Stimulated activated CD8-positive, alpha-beta memory T cell treated with anti-CD3 and anti-CD28 coated beads, Interleukin-7, amount 100 ng/mL, for 1 hour (primary cell): ENCODE results near the gene LRRC8C.
"Not testable (repeated sequence)": the region's sequence is repeated elsewhere in the genome, so short reads cannot be mapped to it uniquely, and the experiment has no call there.

ENCODE experiments used
- DNase-seq, 2 donors: peaks; one replicate each; pipeline ENCODE4 v3.0.0-alpha.2; 2020; ENCODE audit warnings: low read depth in 2 of 2

Gene LRRC8C

GRCh38 chr1:89703469-89703868 lies 70.5 kb downstream of the LRRC8C start:
- DNase-seq = no peak

DNA sequence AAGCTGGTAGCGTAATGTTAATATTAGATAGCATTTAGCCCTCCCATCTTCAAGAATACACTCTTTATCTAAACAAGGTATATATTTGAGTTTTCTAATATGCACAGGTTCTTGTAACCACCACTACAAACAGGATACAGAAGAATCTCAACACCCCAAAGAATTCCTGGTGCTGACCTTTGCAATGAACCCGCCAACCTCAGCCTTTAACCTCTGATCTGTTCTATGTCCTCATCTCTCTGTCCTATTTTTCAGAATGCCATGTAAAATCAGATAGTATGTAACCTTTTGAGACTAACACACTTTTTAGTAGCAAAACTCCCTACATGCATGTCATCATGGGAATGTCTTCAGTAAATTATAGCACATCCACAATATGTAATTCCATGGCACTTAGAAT lies 71.1 kb downstream of the LRRC8C start:
- no peak for DNase-seq

GRCh38 chr1:89704885-89705284 lies 72.0 kb downstream of the LRRC8C start:
- not testable (repeated sequence) for DNase-seq

DNA sequence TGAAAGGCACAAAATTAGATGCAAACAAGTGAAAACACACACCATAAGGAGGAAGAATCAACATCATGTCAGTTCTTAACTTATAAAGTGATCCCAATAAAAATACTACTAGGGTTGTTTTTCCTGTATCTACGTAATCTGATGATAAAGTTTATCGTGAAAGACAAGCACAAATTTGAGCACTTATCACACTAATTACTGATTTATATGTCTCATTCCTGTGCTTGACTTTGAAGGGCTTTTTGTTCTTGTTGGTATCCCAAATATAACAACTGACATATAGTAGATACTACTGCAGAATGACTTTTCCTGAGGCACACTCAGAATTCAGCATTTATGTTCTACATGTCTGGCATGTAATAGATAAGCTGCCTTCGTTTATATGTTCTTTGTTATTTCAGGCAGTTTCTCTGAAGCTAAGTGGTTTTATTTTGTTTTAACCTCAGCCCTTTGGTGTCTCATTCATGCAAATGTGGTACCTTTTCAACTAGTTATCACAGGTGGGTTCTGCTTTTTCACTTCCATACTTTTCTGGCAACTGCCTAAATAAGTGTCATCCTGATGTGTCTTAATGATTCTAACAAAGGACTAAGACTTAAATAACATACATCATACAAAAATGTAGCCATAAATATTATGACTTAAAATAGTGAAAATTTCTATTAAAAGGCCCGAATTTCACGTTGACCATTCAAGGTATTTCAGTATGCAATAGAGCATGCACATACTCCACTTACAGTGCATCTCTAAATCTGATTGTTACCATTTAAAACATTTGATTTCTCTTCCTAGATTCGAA lies 73.2 kb downstream of the LRRC8C start:
- DNase-seq = no peak

DNA sequence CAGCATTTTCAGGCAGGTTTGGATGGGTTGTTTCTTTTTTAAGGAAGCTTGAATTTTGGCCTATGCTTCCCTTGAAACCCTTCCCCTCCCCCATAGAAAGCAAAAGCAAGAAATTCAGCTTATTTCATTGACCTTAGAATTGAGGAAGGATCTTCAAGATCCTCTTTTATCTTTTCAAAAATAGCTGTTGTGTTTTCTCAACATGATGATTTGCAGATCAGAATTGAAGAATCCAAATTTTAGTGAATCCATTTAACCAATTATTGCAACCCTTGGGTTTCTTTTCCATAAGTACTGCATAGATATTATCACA lies 73.7 kb downstream of the LRRC8C start:
- DNase-seq = no peak

GRCh38 chr1:89708751-89709375 lies 75.9 kb downstream of the LRRC8C start:
- DNase-seq = no peak

DNA sequence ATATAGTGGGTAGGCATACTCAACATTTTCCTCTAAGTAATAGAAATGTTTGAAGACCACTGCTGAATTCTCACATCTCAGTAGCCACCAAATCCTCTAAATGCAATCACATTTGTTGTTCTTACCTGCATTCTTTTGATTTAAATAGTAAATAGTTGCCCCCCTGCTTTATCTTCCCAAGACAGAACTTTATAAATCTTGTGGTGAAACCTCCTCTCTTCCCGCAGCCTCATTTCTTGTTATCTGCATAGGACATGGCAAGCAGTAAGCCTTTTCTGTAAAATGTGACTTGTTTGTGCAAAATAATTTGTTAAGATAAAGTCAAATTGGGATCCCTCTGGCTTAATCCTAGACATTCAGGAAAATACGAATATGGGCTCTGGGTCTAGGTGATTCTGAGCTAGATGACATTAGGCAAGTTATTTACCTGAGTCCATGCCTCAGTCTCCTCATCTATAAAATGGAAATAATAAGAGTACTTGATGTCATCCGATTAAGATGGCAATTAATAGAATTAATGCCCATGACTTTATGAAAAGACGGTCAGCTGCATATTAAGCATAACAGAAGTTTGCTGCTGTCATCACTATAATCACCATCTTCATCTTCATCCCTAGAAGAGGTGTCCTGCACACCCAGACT lies 77.7 kb downstream of the LRRC8C start:
- DNase-seq = no peak

DNA sequence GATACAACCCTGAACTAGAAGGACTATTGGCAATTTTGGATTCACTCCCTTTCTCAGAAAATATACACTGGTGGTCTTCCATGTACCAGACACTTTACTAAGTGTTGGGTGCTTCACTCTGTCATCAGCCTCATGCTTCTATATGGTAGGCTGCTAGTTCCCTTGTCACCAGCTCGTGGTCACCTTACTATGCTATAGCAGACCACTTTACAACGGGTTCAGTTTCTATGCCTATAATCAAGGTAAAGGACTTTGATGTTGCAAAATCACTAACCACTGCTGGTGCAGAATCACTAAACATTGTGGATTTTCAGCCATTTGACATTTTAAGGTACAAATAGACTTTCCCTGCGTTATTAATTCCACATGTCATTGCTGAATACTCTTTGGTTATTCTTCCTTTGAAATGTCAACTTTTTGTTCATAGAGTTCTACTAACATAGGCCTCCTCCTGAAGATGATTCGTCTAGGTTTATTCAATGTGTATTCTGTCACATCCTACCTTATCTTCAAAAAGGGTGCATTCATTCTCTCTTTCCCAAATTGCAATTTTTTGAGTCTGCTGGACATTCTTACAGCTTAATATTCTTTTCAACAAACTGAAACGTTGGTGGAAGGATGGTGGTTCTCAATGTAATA lies 78.3 kb downstream of the LRRC8C start:
- DNase-seq = no peak

DNA sequence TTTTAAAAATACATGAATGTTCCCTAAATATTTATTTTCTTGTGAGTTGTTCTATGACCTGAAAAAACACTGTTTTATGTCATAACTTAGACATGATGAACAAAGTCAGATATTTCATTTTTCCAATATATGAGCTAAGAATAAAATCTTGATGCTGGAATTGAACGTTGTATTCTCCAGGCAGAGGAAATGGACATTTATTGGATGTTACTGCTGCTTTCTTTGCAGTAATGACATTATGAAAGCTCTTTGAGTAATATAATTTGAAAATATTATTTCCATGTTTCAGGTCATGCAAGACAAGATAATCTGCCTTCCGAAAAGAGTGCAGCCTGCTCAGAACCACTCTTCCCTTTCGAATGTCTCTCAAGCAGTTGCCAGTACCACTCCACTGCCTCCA lies 79.5 kb downstream of the LRRC8C start:
- DNase-seq = no peak

DNA sequence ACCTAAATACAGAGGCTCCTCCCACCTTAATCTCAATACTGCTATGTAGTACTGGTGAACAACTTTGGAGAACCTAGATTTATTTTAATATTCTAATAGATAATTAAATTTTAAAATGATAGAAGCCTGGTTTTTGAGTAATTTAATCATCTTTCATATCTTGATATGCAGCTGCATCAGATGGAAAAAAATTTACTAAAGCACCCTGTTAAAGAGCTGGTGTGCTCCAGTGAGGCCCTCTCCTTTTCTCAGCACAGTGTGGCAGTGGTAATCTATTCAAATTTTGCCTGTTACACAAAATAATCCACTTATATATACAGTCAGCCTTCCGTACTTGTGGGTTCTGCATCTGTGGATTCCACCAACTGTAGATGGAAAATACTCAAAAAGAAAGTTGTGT lies 82.8 kb downstream of the LRRC8C start:
- no peak for DNase-seq

DNA sequence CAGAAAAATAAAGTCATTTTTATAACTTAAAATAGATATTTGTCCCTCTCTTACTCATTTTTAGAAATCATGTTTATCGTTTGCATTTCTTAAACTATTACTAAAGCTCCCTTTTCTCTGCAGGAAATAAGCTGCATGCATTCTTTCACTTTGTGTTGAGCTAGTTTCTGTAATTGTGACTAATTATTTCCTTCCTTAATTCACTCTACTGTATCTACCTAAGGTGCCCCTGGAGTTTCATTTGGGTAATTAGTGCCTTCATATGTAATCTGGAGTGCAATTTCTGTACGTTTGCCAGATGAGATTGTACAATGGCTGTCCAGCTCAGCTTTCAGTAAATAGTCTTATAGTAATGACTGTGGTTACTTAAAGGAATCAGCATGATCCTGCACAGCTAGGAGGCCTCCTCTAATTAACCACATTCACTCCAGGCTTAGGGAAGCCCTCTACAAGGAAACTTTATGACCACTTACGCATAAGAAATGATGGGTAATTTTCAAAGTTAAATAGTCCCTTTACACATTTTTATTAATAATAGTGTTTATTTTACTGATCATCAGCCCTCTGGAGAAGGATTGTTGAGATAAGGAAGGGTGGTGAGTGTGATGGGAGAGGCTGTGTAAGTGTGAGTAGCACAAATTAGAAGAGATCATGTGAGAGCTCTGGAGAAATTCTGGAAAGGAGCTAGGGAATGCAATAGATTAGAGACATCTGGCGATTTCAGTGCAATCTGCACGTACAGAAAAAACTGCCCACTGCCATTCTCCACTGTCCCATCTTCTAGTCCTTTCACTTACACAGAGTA lies 86.8 kb downstream of the LRRC8C start:
- DNase-seq = no peak

DNA sequence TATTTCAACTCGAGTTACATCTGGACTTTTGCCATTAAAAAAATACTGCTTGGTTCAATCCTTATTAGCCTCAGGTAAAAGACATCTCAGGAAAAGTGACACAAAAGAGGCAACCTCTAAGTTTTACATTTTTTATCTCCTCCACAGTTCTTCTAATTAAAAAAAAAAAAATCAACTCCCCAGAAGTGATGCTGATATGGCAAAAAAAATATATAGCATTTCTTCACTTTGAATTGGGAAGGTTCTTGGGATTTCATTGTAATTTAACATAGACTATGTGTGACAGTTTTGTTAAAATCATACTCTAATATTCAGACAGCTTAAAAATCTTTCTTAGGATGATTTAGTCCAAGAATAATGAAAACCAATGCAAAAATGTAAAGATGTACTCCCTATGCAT lies 87.9 kb downstream of the LRRC8C start:
- no peak for DNase-seq

GRCh38 chr1:89721351-89721750 lies 88.4 kb downstream of the LRRC8C start:
- DNase-seq = no peak

- no peak for DNase-seq
These were observed 90.2 kb downstream of the LRRC8C start for GRCh38 chr1:89723144-89723543.

DNA sequence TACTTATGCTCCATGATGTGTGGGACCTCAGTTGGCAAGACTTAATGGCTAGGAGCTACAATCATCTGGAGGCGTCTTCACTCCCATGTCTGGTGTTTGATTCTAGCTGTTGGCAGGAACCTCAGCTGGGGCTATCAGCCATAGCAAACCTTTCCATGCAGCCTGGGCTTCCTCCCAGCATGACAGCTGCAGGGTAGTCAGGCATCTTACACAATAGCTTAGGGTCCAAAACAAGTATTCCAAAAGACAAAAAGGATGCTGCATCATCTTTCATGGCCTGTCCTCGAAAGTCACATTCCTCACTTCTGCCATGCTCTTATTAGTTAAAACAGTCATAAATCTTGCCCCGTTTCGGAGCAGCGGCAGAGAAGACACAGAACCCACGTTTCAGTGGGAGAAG lies 90.9 kb downstream of the LRRC8C start:
- DNase-seq = no peak

GRCh38 chr1:89724369-89725010 lies 91.6 kb downstream of the LRRC8C start:
- DNase-seq = no peak

DNA sequence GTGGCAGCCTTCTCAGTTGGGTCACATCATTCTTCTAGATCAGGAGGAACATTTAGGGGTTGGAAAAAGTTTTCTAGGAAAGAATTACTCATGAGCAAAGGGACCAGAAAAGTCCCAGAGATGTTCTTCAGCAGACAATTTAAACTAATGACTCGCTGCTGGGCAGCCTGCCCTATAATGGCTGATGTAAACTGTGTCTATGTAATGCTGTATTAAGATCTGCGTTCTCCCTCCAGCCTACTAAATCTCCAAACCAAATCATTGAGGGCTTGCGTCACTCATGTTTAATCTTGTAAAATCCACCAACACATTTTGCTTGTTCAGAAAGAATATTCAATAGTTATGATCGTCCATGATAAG lies 92.1 kb downstream of the LRRC8C start:
- no peak for DNase-seq

GRCh38 chr1:89725631-89726030 lies 92.7 kb downstream of the LRRC8C start:
- no peak for DNase-seq

GRCh38 chr1:89727517-89728312 lies 94.8 kb downstream of the LRRC8C start:
- no peak for DNase-seq

GRCh38 chr1:89728381-89728780 lies 95.5 kb downstream of the LRRC8C start:
- no peak for DNase-seq

DNA sequence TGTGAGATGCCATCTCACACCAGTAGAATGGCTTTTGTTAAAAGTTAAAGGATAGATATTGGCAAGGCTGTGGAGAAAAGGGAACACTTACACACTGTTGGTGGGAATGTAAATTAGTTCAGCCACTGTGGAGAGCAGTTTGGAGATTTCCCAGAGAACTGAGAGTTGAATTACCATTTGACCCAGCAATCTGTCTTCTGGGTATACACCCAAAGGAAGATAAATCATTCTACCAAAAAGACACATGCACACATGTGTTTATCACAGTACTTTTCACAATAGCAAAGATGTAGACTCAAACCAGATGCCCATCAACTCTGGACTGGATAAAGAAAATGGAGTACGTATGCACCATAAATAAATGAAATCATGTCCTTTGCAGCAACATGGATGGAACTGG lies 99.3 kb downstream of the LRRC8C start:
- no peak for DNase-seq
